IMR-90 (cell line): ENCODE data around the gene TACC3. TPM values are rescaled to one million over a fixed set of nuclear protein-coding genes. Genes with fewer than 3 reads are reported as not detected.

Experiments used
- ATAC-seq: fragments of 200-7000 bp; cut with Tn5 transposase; 2 replicates; pipeline ENCODE4 v1.9.1; 2020; ENCODE audit warnings: low read depth, mild to moderate bottlenecking, moderate library complexity
- BruUV-seq: library from RNA; stranded (reverse); fragments of 400-500 nt; replicated peaks from 2 replicates; lab custom pipeline; 2021; lab: Mats Ljungman, UMichigan
- CTCF ChIA-PET: fragments of 300-600 bp; formaldehyde crosslinking; extraction: SDS; loops from one replicate; lab custom pipeline; 2021; ENCODE audit warnings: antibody characterized with exemption; lab: Yijun Ruan, JAX
- POLR2A ChIA-PET: fragments of 300-600 bp; sonication (Branson Sonifier 250); formaldehyde crosslinking; loops from one replicate; lab custom pipeline; 2022; ENCODE audit warnings: antibody characterized with exemption; ENCODE audit not compliant: unreplicated experiment; lab: Charles Lee
- DNase-seq: peaks from one replicate; pipeline ENCODE4 v3.0.0; 2013
- H2AFZ ChIP-seq: replicated peaks from 2 replicates; pipeline ENCODE3; 2013; ENCODE audit warnings: low read length, mild to moderate bottlenecking; ENCODE audit not compliant: poor library complexity
- H2AK5ac ChIP-seq: 2 replicates; pipeline ENCODE4 v1.6.1; 2013; ENCODE audit warnings: low read depth, low read length, inconsistent platforms
- H2AK9ac ChIP-seq: replicated peaks from 2 replicates; pipeline ENCODE3; 2013; ENCODE audit warnings: mild to moderate bottlenecking, low read depth, low read length, moderate library complexity; ENCODE audit not compliant: poor library complexity
- H2BK120ac ChIP-seq: 2 replicates; pipeline ENCODE4 v1.6.1; 2013; ENCODE audit warnings: low read depth, low read length, inconsistent platforms
- H2BK15ac ChIP-seq: 3 replicates; pipeline ENCODE4 v1.6.1; 2013; ENCODE audit warnings: low read depth, low read length, inconsistent platforms
- H2BK20ac ChIP-seq: 2 replicates; pipeline ENCODE4 v1.6.1; 2013; ENCODE audit warnings: low read depth, mild to moderate bottlenecking, inconsistent platforms, low read length, moderate library complexity
- H2BK5ac ChIP-seq: 2 replicates; pipeline ENCODE4 v1.6.1; 2013; ENCODE audit warnings: mild to moderate bottlenecking, low read depth, low read length, inconsistent platforms; ENCODE audit not compliant: poor library complexity, severe bottlenecking
- H3K14ac ChIP-seq: replicated peaks from 2 replicates; pipeline ENCODE4 v1.6.1; 2013; ENCODE audit warnings: low read depth, low read length, inconsistent platforms
- H3K18ac ChIP-seq: 2 replicates; pipeline ENCODE4 v1.6.1; 2013; ENCODE audit warnings: low read depth, low read length, control low read depth
- H3K23ac ChIP-seq: 2 replicates; pipeline ENCODE4 v1.6.1; 2013; ENCODE audit warnings: low read depth, low read length, inconsistent platforms
- H3K27ac ChIP-seq: 2 replicates; pipeline ENCODE4 v1.5.1; 2013; ENCODE audit warnings: mild to moderate bottlenecking, control low read depth, low read length; ENCODE audit not compliant: insufficient read depth
- H3K27me3 ChIP-seq: 2 replicates; pipeline ENCODE4 v1.6.1; 2013; ENCODE audit warnings: low read length; ENCODE audit not compliant: control insufficient read depth, insufficient read depth
- H3K36me3 ChIP-seq: 2 replicates; pipeline ENCODE4 v1.6.1; 2013; ENCODE audit warnings: low read length, mixed read lengths; ENCODE audit not compliant: control insufficient read depth, insufficient read depth
- H3K4ac ChIP-seq: 2 replicates; pipeline ENCODE4 v1.6.1; 2013; ENCODE audit warnings: low read depth, low read length, inconsistent platforms
- H3K4me1 ChIP-seq: 2 replicates; pipeline ENCODE4 v1.6.1; 2013; ENCODE audit warnings: low read length, mixed read lengths; ENCODE audit not compliant: control insufficient read depth, insufficient read depth
- H3K4me2 ChIP-seq: 2 replicates; pipeline ENCODE4 v1.6.1; 2013; ENCODE audit warnings: low read depth, mild to moderate bottlenecking, control low read depth, low read length, moderate library complexity
- H3K4me3 ChIP-seq: 2 replicates; pipeline ENCODE4 v1.5.1; 2013; ENCODE audit warnings: low read depth, mild to moderate bottlenecking, control low read depth, low read length, moderate library complexity; ENCODE audit not compliant: insufficient read depth
- H3K56ac ChIP-seq: 2 replicates; pipeline ENCODE4 v1.6.1; 2013; ENCODE audit warnings: low read length, inconsistent platforms; ENCODE audit not compliant: insufficient read depth; ENCODE audit errors: extremely low read depth
- H3K79me1 ChIP-seq, 2 experiments: 2 replicates each; pipeline ENCODE4 v1.6.1; 2013; ENCODE audit warnings: low read length in 2 of 2, inconsistent platforms in 1 of 2, low read depth in 1 of 2
- H3K9ac ChIP-seq: 2 replicates; pipeline ENCODE4 v1.6.1; 2013; ENCODE audit warnings: low read depth, low read length, control low read depth
- H3K9me1 ChIP-seq: 2 replicates; pipeline ENCODE4 v1.6.1; 2013; ENCODE audit warnings: low read length, inconsistent platforms; ENCODE audit not compliant: insufficient read depth
- H3K9me3 ChIP-seq: 2 replicates; pipeline ENCODE4 v1.6.1; 2013; ENCODE audit warnings: low read length; ENCODE audit not compliant: control insufficient read depth, insufficient read depth
- H4K20me1 ChIP-seq: 2 replicates; pipeline ENCODE4 v1.6.1; 2013; ENCODE audit warnings: low read length, inconsistent platforms; ENCODE audit not compliant: insufficient read depth
- H4K5ac ChIP-seq: 2 replicates; pipeline ENCODE4 v1.6.1; 2013; ENCODE audit warnings: mild to moderate bottlenecking, low read depth, low read length, control low read depth
- H4K8ac ChIP-seq, 2 experiments: 2 replicates each; pipeline ENCODE4 v1.6.1; 2013; ENCODE audit warnings: low read depth in 2 of 2, low read length in 2 of 2, control low read depth in 1 of 2, inconsistent platforms in 1 of 2
- H4K91ac ChIP-seq: 2 replicates; pipeline ENCODE4 v1.6.1; 2013; ENCODE audit warnings: low read depth, low read length, inconsistent platforms; ENCODE audit not compliant: insufficient read depth
- BHLHE40 ChIP-seq: fragments of 150-350 bp; IDR thresholded peaks from 2 replicates; pipeline ENCODE4 v1.6.1; 2016; ENCODE audit warnings: mild to moderate bottlenecking, low read depth, low read length
- CEBPB ChIP-seq: IDR thresholded peaks from 2 replicates; pipeline ENCODE4 v1.6.1; 2012; ENCODE audit warnings: low read depth, low read length, improper control_type of control experiment
- CHD1 ChIP-seq: IDR thresholded peaks from 2 replicates; pipeline ENCODE4 v1.6.1; 2012; ENCODE audit warnings: low read depth, low read length, improper control_type of control experiment
- CTCF ChIP-seq: conservative IDR thresholded peaks from 2 replicates; pipeline ENCODE4 v1.5.1; 2012; ENCODE audit warnings: mild to moderate bottlenecking, low read depth, low read length, improper control_type of control experiment
- ELK1 ChIP-seq: fragments of 150-350 bp; IDR thresholded peaks from 2 replicates; pipeline ENCODE4 v1.6.1; 2016; ENCODE audit warnings: low read depth, mild to moderate bottlenecking, low read length, moderate library complexity, borderline replicate concordance
- FOS ChIP-seq: fragments of 150-350 bp; IDR thresholded peaks from 2 replicates; pipeline ENCODE4 v1.6.1; 2016; ENCODE audit warnings: low read depth, low read length
- MAFK ChIP-seq: IDR thresholded peaks from 2 replicates; pipeline ENCODE4 v1.6.1; 2012; ENCODE audit warnings: low read depth, low read length, improper control_type of control experiment
- MAZ ChIP-seq: IDR thresholded peaks from 2 replicates; pipeline ENCODE4 v1.6.1; 2012; ENCODE audit warnings: low read depth, mild to moderate bottlenecking, low read length, improper control_type of control experiment, moderate library complexity, borderline replicate concordance
- MXI1 ChIP-seq: IDR thresholded peaks from 2 replicates; pipeline ENCODE4 v1.6.1; 2012; ENCODE audit warnings: low read depth, mild to moderate bottlenecking, low read length, moderate library complexity, borderline replicate concordance
- NFE2L2 ChIP-seq: fragments of 150-350 bp; IDR thresholded peaks from 2 replicates; pipeline ENCODE4 v1.6.1; 2016; ENCODE audit warnings: low read depth, mild to moderate bottlenecking, low read length
- POLR2A ChIP-seq: IDR thresholded peaks from 2 replicates; pipeline ENCODE4 v1.6.1; 2012; ENCODE audit warnings: mild to moderate bottlenecking, low read depth, low read length
- RAD21 ChIP-seq: IDR thresholded peaks from 2 replicates; pipeline ENCODE4 v1.6.1; 2012; ENCODE audit warnings: low read length, improper control_type of control experiment
- RCOR1 ChIP-seq: IDR thresholded peaks from 2 replicates; pipeline ENCODE4 v1.6.1; 2012; ENCODE audit warnings: mild to moderate bottlenecking, low read length, improper control_type of control experiment; ENCODE audit not compliant: insufficient replicate concordance
- RFX5 ChIP-seq: IDR thresholded peaks from 2 replicates; pipeline ENCODE4 v1.8.0; 2012; ENCODE audit warnings: low read depth, mild to moderate bottlenecking, low read length, moderate library complexity
- SMC3 ChIP-seq: fragments of 150-350 bp; IDR thresholded peaks from 2 replicates; pipeline ENCODE4 v1.6.1; 2016; ENCODE audit warnings: low read depth, mild to moderate bottlenecking, antibody characterized with exemption, low read length, moderate library complexity
- USF2 ChIP-seq: fragments of 150-350 bp; IDR thresholded peaks from 2 replicates; pipeline ENCODE4 v1.6.1; 2017; ENCODE audit warnings: mild to moderate bottlenecking, antibody characterized with exemption, low read length, low read depth
- WGBS, 2 experiments: methylation state at CpG; one replicate each; pipeline versions ENCODE4 v1.1.5 to v1.1.7; 2013; ENCODE audit warnings: missing lambda C conversion rate in 2 of 2; ENCODE audit not compliant: insufficient read length in 1 of 2; ENCODE audit errors: extremely low coverage in 2 of 2; 5-methylcytosine and 5-hydroxymethylcytosine counted together
- dilution Hi-C: fragments of 300-500 bp; cut with HindIII; formaldehyde crosslinking; loops from one replicate; pipeline ENCODE4 v1.14.3; 2018; ENCODE audit warnings: low sequenced_read_pairs; ENCODE audit not compliant: unreplicated experiment
- in situ Hi-C: fragments of 300-500 bp; cut with MboI; formaldehyde crosslinking; loops from 3 replicates; pipeline ENCODE4 v1.14.3; 2019; ENCODE audit warnings: low sequenced_read_pairs, inconsistent platforms, mixed read lengths
- intact Hi-C: fragments of 100-400 bp; cut with micrococcal nuclease; formaldehyde crosslinking; loops from 2 replicates; pipeline ENCODE4 v1.10.0; 2022
- polyA plus RNA-seq, 3 experiments: library from polyadenylated mRNA; depleted of rRNA; stranded (reverse); fragments of >200 nt; gene quantifications; 2 replicates each; pipeline ENCODE4 v1.2.3, GENCODE V29; 2012; ENCODE audit warnings: low replicate concordance in 1 of 3
- total RNA-seq: library from RNA; depleted of rRNA; stranded (reverse); fragments of >200 nt; gene quantifications from 2 replicates; pipeline ENCODE4 v1.2.3, GENCODE V29; 2012

The TACC3 gene
- total and polyA plus RNA-seq, 2 of the 4 experiments (the other 2 are of a cell fraction) = 15.1 to 49.7 TPM

GRCh38 chr4:1731180-1731579 lies 9.9 kb downstream of the TACC3 start:
- ATAC-seq = no peak
- dilution Hi-C loops = no loop called here
- Histone ChIP-seq H4K20me1 (peaks cover 28% of the 10 kb centered on the region), H3K14ac (no peak overlapping the region), H3K18ac (no peak overlapping the region), H2BK5ac (no peak overlapping the region), H2BK15ac (no peak overlapping the region), H3K23ac (no peak overlapping the region), H3K27me3 (no peaks in the 10 kb centered on the region), H2BK120ac (no peak overlapping the region), H2AK9ac (no peak overlapping the region), H3K56ac (no peak overlapping the region), H3K4me3 (no peak overlapping the region), H4K8ac (no peak overlapping the region), H3K27ac (no peak overlapping the region), H3K4me2 (no peak overlapping the region), H2AK5ac (no peak overlapping the region), H3K4me1 (peaks cover 9% of the 10 kb centered on the region), H2BK20ac (no peak overlapping the region), H4K91ac (no peak overlapping the region), H4K5ac (no peak overlapping the region), H3K9ac (no peak overlapping the region), H3K36me3 (peaks cover 33% of the 10 kb centered on the region), H2AFZ (peak overlapping the region; percentile 32), H3K79me1 (peaks cover 53 to 84% of the 10 kb centered on the region in 2 experiments), H3K9me1 (peaks cover 9% of the 10 kb centered on the region), H3K4ac (no peak overlapping the region), H3K9me3 (no peaks in the 10 kb centered on the region)
- DNase-seq = peak; percentile 53
- intact Hi-C loops = no loop called here
- 95% methylated on average over 6 of the region's 10 CpGs; no CpG with 5 or more reads in 1 of the 2 experiments for WGBS, 2 experiments
- in situ Hi-C loops = no loop called here
- BruUV-seq = no TSS peak
- no peak for TF ChIP-seq CTCF
- no peak for TF ChIP-seq ELK1
- TF ChIP-seq NFE2L2 = no peak
- no peak for TF ChIP-seq RCOR1
- TF ChIP-seq MAZ = no peak
- TF ChIP-seq CHD1 = no peak
- TF ChIP-seq MXI1 = no peak
- TF ChIP-seq RAD21 = no peak
- no peak for TF ChIP-seq MAFK
- no peak for TF ChIP-seq FOS
- TF ChIP-seq USF2 = no peak
- TF ChIP-seq SMC3 = no peak
- no peak for TF ChIP-seq BHLHE40
- TF ChIP-seq POLR2A = no peak
- TF ChIP-seq CEBPB = no peak
- no peak for TF ChIP-seq RFX5
- ChIA-PET POLR2A (no interaction called here), CTCF (interaction anchor here (1.0 kb wide), 1 partner anchor 38 kb away, joined by 3 read pairs; no protein-coding TSS in a partner anchor)
